ENCODE measurements around the gene GALNT3. TPM values are rescaled to one million over a fixed set of nuclear protein-coding genes. Genes with fewer than 3 reads are reported as not detected.

GALNT3 gene
- total RNA-seq, 1 donor from 2014 or later: 41.5 TPM

- no peak for DNase-seq (ENCODE audit: low spot score)
Observed at GRCh38 chr2:165743442-165743841, 50.6 kb downstream of the GALNT3 start.

GRCh38 chr2:165725421-165725820, 68.6 kb downstream of the GALNT3 start:
- no peak for DNase-seq (ENCODE audit: low spot score)

- DNase-seq (ENCODE audit: low spot score): no peak
Observed at GRCh38 chr2:165720511-165720910, 73.5 kb downstream of the GALNT3 start.

GRCh38 chr2:165718610-165719210, 75.3 kb downstream of the GALNT3 start:
- DNase-seq (ENCODE audit: low spot score): no peak

GRCh38 chr2:165716091-165716490, 78.0 kb downstream of the GALNT3 start:
- no peak for DNase-seq (ENCODE audit: low spot score)

- no peak for DNase-seq (ENCODE audit: low spot score)
Observed at GRCh38 chr2:165706960-165707487, 87.0 kb downstream of the GALNT3 start.

- DNase-seq (ENCODE audit: low spot score): no peak
Observed at GRCh38 chr2:165701147-165701546, 92.9 kb downstream of the GALNT3 start.

GRCh38 chr2:165700531-165700930, 93.5 kb downstream of the GALNT3 start:
- no peak for DNase-seq (ENCODE audit: low spot score)

GRCh38 chr2:165699946-165700345, 94.1 kb downstream of the GALNT3 start:
- no peak for DNase-seq (ENCODE audit: low spot score)

- no peak for DNase-seq (ENCODE audit: low spot score)
Observed at GRCh38 chr2:165698444-165698884, 95.6 kb downstream of the GALNT3 start.

GRCh38 chr2:165697748-165698443, 96.2 kb downstream of the GALNT3 start:
- no peak for DNase-seq (ENCODE audit: low spot score)

Other genes with a start within 250 kb of the GALNT3 start
- gene TTC21B, start 159.5 kb upstream of the GALNT3 start, total RNA-seq: 26.4 TPM

Measured in ureter (tissue), 1 donor.